HepG2 (cell line): Measurements from ENCODE around the gene SPATA32. TPM values are rescaled to one million over a fixed set of nuclear protein-coding genes. Genes with fewer than 3 reads are reported as not detected.

ENCODE experiments used
- AHDC1 ChIP-seq: sonication (generic); formaldehyde crosslinking; IDR thresholded peaks from 2 replicates; pipeline ENCODE4 v1.5.1; 2020; ENCODE audit warnings: mild to moderate bottlenecking, missing genetic modification reagents, borderline replicate concordance
- ATF4 ChIP-seq, 2 experiments: fragments of 450-650 bp in 1 of 2; sonication (generic) in 1 of 2; formaldehyde crosslinking; IDR thresholded peaks; 2 replicates each; pipeline versions ENCODE4 v1.5.0 to v1.8.0; 2020 to 2022; ENCODE audit warnings: mild to moderate bottlenecking in 1 of 2, missing genetic modification reagents in 1 of 2
- DMAP1 ChIP-seq: IDR thresholded peaks from 2 replicates; pipeline ENCODE4 v1.6.1; 2016
- ESRRA ChIP-seq: sonication (generic); formaldehyde crosslinking; IDR thresholded peaks from 2 replicates; pipeline ENCODE4 v1.5.1; 2020; ENCODE audit warnings: mild to moderate bottlenecking, low read depth, missing genetic modification reagents
- FOXA1 ChIP-seq, 2 experiments: fragments of 450-650 bp in 1 of 2; sonication (generic) in 1 of 2; formaldehyde crosslinking in 1 of 2; IDR thresholded peaks; 2 replicates each; pipeline versions ENCODE4 v1.4.0 to v1.6.1; 2016 to 2020; ENCODE audit warnings: missing genetic modification reagents in 1 of 2
- KDM6A ChIP-seq: IDR thresholded peaks from 2 replicates; pipeline ENCODE4 v1.6.1; 2016; ENCODE audit warnings: low read depth
- LRRFIP1 ChIP-seq: sonication (generic); formaldehyde crosslinking; conservative IDR thresholded peaks from 2 replicates; pipeline ENCODE4 v1.4.0; 2020; ENCODE audit warnings: missing genetic modification reagents
- MXD1 ChIP-seq: sonication (generic); formaldehyde crosslinking; IDR thresholded peaks from 2 replicates; pipeline ENCODE4 v1.4.0; 2020; ENCODE audit warnings: mild to moderate bottlenecking, missing genetic modification reagents
- PHF5A ChIP-seq: IDR thresholded peaks from one replicate; pipeline ENCODE4 v1.6.1; 2018; ENCODE audit warnings: low read depth, missing genetic modification reagents; ENCODE audit not compliant: unreplicated experiment
- PITX1 ChIP-seq: sonication (generic); formaldehyde crosslinking; IDR thresholded peaks from 2 replicates; pipeline ENCODE4 v1.5.1; 2020; ENCODE audit warnings: mild to moderate bottlenecking, missing genetic modification reagents
- RARG ChIP-seq: sonication (generic); formaldehyde crosslinking; IDR thresholded peaks from 2 replicates; pipeline ENCODE4 v1.4.0; 2020; ENCODE audit warnings: low read depth, mild to moderate bottlenecking, missing genetic modification reagents
- ZBTB37 ChIP-seq: sonication (generic); formaldehyde crosslinking; IDR thresholded peaks from 2 replicates; pipeline ENCODE4 v1.4.0; 2020; ENCODE audit warnings: mild to moderate bottlenecking, missing genetic modification reagents
- ZNF44 ChIP-seq: sonication (generic); formaldehyde crosslinking; IDR thresholded peaks from 2 replicates; pipeline ENCODE4 v1.5.1; 2020; ENCODE audit warnings: mild to moderate bottlenecking, missing genetic modification reagents
- ZNF652 ChIP-seq: IDR thresholded peaks from 2 replicates; pipeline ENCODE4 v1.6.1; 2016; ENCODE audit warnings: low read depth, borderline replicate concordance
- ZNF883 ChIP-seq: sonication (generic); formaldehyde crosslinking; IDR thresholded peaks from 2 replicates; pipeline ENCODE4 v1.5.1; 2020; ENCODE audit warnings: mild to moderate bottlenecking, missing genetic modification reagents; ENCODE audit errors: not compliant biosample characterization
- polyA plus RNA-seq, 8 experiments: library from polyadenylated mRNA; depleted of rRNA in 3 of 8; stranded (reverse) in 7 of 8; unstranded in 1 of 8; fragments of >200 nt; fragmentation: Illumina TruSeq in 4 of 8; extraction: Trizol in 4 of 8; gene quantifications; 2 replicates each; pipeline versions ENCODE4 v1.2.1 to v1.2.3, GENCODE V29; 2011 to 2016; ENCODE audit warnings: low read depth in 4 of 8, missing spikeins in 1 of 8, mixed read lengths in 1 of 8; ENCODE audit not compliant: insufficient read depth in 1 of 8
- total RNA-seq, 5 experiments: library from RNA; depleted of rRNA; stranded (reverse); fragments of >200 nt; fragmentation: Illumina TruSeq; extraction: Trizol; gene quantifications; 2 replicates each; pipeline ENCODE4 v1.2.3, GENCODE V29; 2016; ENCODE audit warnings: low read depth in 1 of 5

Gene SPATA32
- total and polyA plus RNA-seq, 2 of the 13 experiments (the other 11 are each of a cell fraction or from before 2014, with no cell fraction given): not detected

GRCh38 chr17:45231481-45232116 lies 30.3 kb downstream of the SPATA32 start (continued):
- TF ChIP-seq ZBTB37 (0 out of 2 replicates have a peak, but pooled peaks have one; percentile 58), ZNF44 (CRISPR knock-in tag) (no peak), PHF5A (CRISPR knock-in tag) (no peak), AHDC1 (CRISPR knock-in tag) (no peak), LRRFIP1 (no peak), RARG (CRISPR knock-in tag) (no peak), MXD1 (CRISPR knock-in tag) (peak; percentile 77; the same call in 1 of the 2 replicates), DMAP1 (no peak), ZNF652 (no peak), ATF4 (CRISPR knock-in tag; IDR thresholded peaks at IDR 0.05) (no peak), PITX1 (CRISPR knock-in tag) (peak; percentile 13; the same call in 1 of the 2 replicates), KDM6A (CRISPR knock-in tag) (no peak), ESRRA (CRISPR knock-in tag) (no peak), ZNF883 (peak; percentile 58), FOXA1 (IDR thresholded peaks at IDR 0.05) (no peak), FOXA1 (CRISPR knock-in tag; IDR thresholded peaks at IDR 0.05) (no peak)
